HEK293 (cell line): ENCODE data around the gene FOXP1.

Experiments
- CTCF ChIA-PET: fragments of 350-600 bp; formaldehyde crosslinking; extraction: SDS; loops from one replicate; lab custom pipeline; 2021; ENCODE audit warnings: antibody characterized with exemption; lab: Yijun Ruan, JAX
- POLR2A ChIA-PET: fragments of 300-600 bp; formaldehyde crosslinking; extraction: SDS; loops from one replicate; lab custom pipeline; 2020; ENCODE audit warnings: antibody characterized with exemption, inconsistent platforms; lab: Yijun Ruan, JAX
- H3K27ac ChIP-seq: fragments of 200-500 bp; sonication (Bioruptor generic); 2 replicates; pipeline ENCODE4 v1.5.1; 2014; ENCODE audit warnings: low read depth, low read length, control low read depth, inconsistent platforms; ENCODE audit errors: extremely low read depth
- H3K36me3 ChIP-seq, 2 experiments: fragments of 200-500 bp in 1 of 2; sonication (Bioruptor generic) in 1 of 2; 1 replicate in 1 of 2; 2 replicates in 1 of 2; pipeline ENCODE4 v1.5.1; 2014 to 2017; ENCODE audit warnings: inconsistent platforms in 2 of 2, low read length in 2 of 2; ENCODE audit not compliant: control insufficient read depth in 2 of 2, insufficient read depth in 1 of 2
- H3K4me1 ChIP-seq: fragments of 200-500 bp; sonication (Bioruptor generic); 2 replicates; pipeline ENCODE4 v1.5.1; 2014; ENCODE audit warnings: mild to moderate bottlenecking, low read length, inconsistent platforms; ENCODE audit not compliant: control insufficient read depth, insufficient read depth
- H3K4me3 ChIP-seq: 2 replicates; pipeline ENCODE4 v1.5.1; 2011; ENCODE audit warnings: low read depth, mild to moderate bottlenecking, control low read depth, low read length, moderate library complexity
- H3K9me3 ChIP-seq: fragments of 200-500 bp; sonication (Bioruptor generic); 2 replicates; pipeline ENCODE4 v1.5.1; 2014; ENCODE audit warnings: low read depth, low read length, inconsistent platforms; ENCODE audit not compliant: control insufficient read depth, insufficient read depth
- GFI1B ChIP-seq: fragments of 450-650 bp; formaldehyde crosslinking; IDR thresholded peaks from 2 replicates; pipeline ENCODE4 v1.5.1; 2016; ENCODE audit warnings: missing biosample characterization, missing genetic modification characterization
- HOXC10 ChIP-seq: sonication (generic); formaldehyde crosslinking; IDR thresholded peaks from 2 replicates; pipeline ENCODE4 v1.8.1; 2023; ENCODE audit warnings: mild to moderate bottlenecking, missing genetic modification reagents
- REPIN1 ChIP-seq: fragments of 450-650 bp; formaldehyde crosslinking; IDR thresholded peaks from 2 replicates; pipeline ENCODE4 v1.5.1; 2017; ENCODE audit warnings: missing biosample characterization, missing genetic modification characterization, low read depth
- SCRT1 ChIP-seq: fragments of 450-650 bp; formaldehyde crosslinking; IDR thresholded peaks from 2 replicates; pipeline ENCODE4 v1.5.1; 2016; ENCODE audit warnings: missing biosample characterization, missing genetic modification characterization, borderline replicate concordance
- TCF7L2 ChIP-seq: IDR thresholded peaks from 2 replicates; pipeline ENCODE4 v1.6.1; 2011; ENCODE audit warnings: low read depth, mild to moderate bottlenecking, inconsistent platforms, low read length, moderate library complexity, borderline replicate concordance
- ZBTB20 ChIP-seq: fragments of 450-650 bp; formaldehyde crosslinking; IDR thresholded peaks from 2 replicates; pipeline ENCODE4 v1.5.1; 2016; ENCODE audit warnings: missing biosample characterization, missing genetic modification characterization
- ZNF157 ChIP-seq: fragments of 450-650 bp; formaldehyde crosslinking; IDR thresholded peaks from 2 replicates; pipeline ENCODE4 v1.5.1; 2016; ENCODE audit warnings: missing biosample characterization, missing genetic modification characterization
- ZNF175 ChIP-seq: fragments of 450-650 bp; formaldehyde crosslinking; IDR thresholded peaks from 2 replicates; pipeline ENCODE4 v1.5.1; 2016; ENCODE audit warnings: missing biosample characterization, missing genetic modification characterization
- ZNF184 ChIP-seq: fragments of 450-650 bp; IDR thresholded peaks from 2 replicates; pipeline ENCODE4 v1.5.1; 2018; ENCODE audit warnings: missing biosample characterization, mild to moderate bottlenecking, missing genetic modification characterization
- ZNF302 ChIP-seq: fragments of 450-650 bp; formaldehyde crosslinking; IDR thresholded peaks from 2 replicates; pipeline ENCODE4 v1.5.1; 2016; ENCODE audit warnings: missing biosample characterization, missing genetic modification characterization, low read depth
- ZNF394 ChIP-seq: fragments of 450-650 bp; formaldehyde crosslinking; IDR thresholded peaks from 2 replicates; pipeline ENCODE4 v1.5.1; 2016; ENCODE audit warnings: missing biosample characterization, missing genetic modification characterization, mild to moderate bottlenecking, moderate library complexity, borderline replicate concordance
- ZNF521 ChIP-seq: fragments of 450-650 bp; formaldehyde crosslinking; IDR thresholded peaks from 2 replicates; pipeline ENCODE4 v1.5.1; 2017; ENCODE audit warnings: missing biosample characterization, mild to moderate bottlenecking, missing genetic modification characterization
- ZNF529 ChIP-seq: fragments of 450-650 bp; formaldehyde crosslinking; IDR thresholded peaks from 2 replicates; pipeline ENCODE4 v1.5.1; 2017; ENCODE audit warnings: missing genetic modification characterization, missing biosample characterization; ENCODE audit not compliant: insufficient replicate concordance
- ZNF707 ChIP-seq: fragments of 450-650 bp; formaldehyde crosslinking; IDR thresholded peaks from 2 replicates; pipeline ENCODE4 v1.5.1; 2016; ENCODE audit warnings: missing biosample characterization, missing genetic modification characterization
- ZNF747 ChIP-seq: fragments of 450-650 bp; formaldehyde crosslinking; IDR thresholded peaks from 2 replicates; pipeline ENCODE4 v1.5.1; 2016; ENCODE audit warnings: missing biosample characterization, missing genetic modification characterization
- TF ChIP-seq, protein P1 (sequence below): fragments of 450-650 bp; formaldehyde crosslinking; IDR thresholded peaks from 2 replicates; pipeline ENCODE4 v1.5.1; 2017; ENCODE audit warnings: missing biosample characterization, mild to moderate bottlenecking, missing genetic modification characterization, moderate library complexity
- TF ChIP-seq, protein P2 (sequence below): fragments of 450-650 bp; formaldehyde crosslinking; IDR thresholded peaks from 2 replicates; pipeline ENCODE4 v1.5.1; 2016; ENCODE audit warnings: missing biosample characterization, missing genetic modification characterization
- TF ChIP-seq, protein P3 (sequence below): fragments of 450-650 bp; formaldehyde crosslinking; IDR thresholded peaks from 2 replicates; pipeline ENCODE4 v1.5.1; 2016; ENCODE audit warnings: missing biosample characterization, missing genetic modification characterization
- TF ChIP-seq, protein P4 (sequence below): fragments of 450-650 bp; formaldehyde crosslinking; IDR thresholded peaks from 2 replicates; pipeline ENCODE4 v1.5.1; 2016; ENCODE audit warnings: missing biosample characterization, missing genetic modification characterization
- TF ChIP-seq, protein P5 (sequence below): fragments of 450-650 bp; IDR thresholded peaks from 2 replicates; pipeline ENCODE4 v1.5.1; 2018; ENCODE audit warnings: missing biosample characterization, mild to moderate bottlenecking, missing genetic modification characterization

FOXP1 gene

DNA sequence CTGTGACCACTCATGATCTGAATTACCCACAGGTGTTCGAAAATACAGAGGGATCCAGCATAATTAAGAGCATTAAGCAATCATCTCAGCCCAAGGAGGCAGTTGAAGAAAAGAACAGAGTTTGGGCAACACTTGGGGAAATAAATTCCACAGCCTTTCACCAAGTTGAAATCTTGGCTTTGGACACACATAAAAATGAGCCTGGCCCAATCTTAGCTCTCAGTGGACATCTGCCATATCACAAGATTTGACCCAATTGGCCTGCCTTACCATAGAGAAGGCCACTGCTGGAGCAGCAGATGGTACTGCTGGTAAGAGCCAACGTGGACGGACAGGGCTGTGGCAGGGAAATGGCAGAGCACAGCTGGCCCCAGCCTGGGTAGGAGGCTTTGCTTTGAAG lies 13.0 kb downstream of the FOXP1 start:
- H3K36me3 ChIP-seq, result peaks cover 0 to 21% of the 10 kb centered on the region in 2 experiments; a peak in 1 of 3 replicates
- no peaks in the 10 kb centered on the region for H3K4me1 ChIP-seq
- no peak for TF ChIP-seq ZNF521 (tag by site-specific recombination)
- no peak for TF ChIP-seq ZNF157
- no peak for TF ChIP-seq ZNF394 (tag by site-specific recombination)
- TF ChIP-seq, protein P1, sequence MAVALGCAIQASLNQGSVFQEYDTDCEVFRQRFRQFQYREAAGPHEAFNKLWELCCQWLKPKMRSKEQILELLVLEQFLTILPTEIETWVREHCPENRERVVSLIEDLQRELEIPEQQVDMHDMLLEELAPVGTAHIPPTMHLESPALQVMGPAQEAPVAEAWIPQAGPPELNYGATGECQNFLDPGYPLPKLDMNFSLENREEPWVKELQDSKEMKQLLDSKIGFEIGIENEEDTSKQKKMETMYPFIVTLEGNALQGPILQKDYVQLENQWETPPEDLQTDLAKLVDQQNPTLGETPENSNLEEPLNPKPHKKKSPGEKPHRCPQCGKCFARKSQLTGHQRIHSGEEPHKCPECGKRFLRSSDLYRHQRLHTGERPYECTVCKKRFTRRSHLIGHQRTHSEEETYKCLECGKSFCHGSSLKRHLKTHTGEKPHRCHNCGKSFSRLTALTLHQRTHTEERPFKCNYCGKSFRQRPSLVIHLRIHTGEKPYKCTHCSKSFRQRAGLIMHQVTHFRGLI (tag by site-specific recombination), result no peak
- TF ChIP-seq, protein P2, sequence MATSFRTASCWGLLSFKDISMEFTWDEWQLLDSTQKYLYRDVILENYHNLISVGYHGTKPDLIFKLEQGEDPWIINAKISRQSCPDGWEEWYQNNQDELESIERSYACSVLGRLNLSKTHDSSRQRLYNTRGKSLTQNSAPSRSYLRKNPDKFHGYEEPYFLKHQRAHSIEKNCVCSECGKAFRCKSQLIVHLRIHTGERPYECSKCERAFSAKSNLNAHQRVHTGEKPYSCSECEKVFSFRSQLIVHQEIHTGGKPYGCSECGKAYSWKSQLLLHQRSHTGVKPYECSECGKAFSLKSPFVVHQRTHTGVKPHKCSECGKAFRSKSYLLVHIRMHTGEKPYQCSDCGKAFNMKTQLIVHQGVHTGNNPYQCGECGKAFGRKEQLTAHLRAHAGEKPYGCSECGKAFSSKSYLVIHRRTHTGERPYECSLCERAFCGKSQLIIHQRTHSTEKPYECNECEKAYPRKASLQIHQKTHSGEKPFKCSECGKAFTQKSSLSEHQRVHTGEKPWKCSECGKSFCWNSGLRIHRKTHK, result no peak
- TF ChIP-seq, protein P3, sequence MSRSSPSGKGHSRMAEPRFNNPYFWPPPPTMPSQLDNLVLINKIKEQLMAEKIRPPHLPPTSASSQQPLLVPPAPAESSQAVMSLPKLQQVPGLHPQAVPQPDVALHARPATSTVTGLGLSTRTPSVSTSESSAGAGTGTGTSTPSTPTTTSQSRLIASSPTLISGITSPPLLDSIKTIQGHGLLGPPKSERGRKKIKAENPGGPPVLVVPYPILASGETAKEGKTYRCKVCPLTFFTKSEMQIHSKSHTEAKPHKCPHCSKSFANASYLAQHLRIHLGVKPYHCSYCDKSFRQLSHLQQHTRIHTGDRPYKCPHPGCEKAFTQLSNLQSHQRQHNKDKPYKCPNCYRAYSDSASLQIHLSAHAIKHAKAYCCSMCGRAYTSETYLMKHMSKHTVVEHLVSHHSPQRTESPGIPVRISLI (tag by site-specific recombination), result no peak
- TF ChIP-seq, protein P4, sequence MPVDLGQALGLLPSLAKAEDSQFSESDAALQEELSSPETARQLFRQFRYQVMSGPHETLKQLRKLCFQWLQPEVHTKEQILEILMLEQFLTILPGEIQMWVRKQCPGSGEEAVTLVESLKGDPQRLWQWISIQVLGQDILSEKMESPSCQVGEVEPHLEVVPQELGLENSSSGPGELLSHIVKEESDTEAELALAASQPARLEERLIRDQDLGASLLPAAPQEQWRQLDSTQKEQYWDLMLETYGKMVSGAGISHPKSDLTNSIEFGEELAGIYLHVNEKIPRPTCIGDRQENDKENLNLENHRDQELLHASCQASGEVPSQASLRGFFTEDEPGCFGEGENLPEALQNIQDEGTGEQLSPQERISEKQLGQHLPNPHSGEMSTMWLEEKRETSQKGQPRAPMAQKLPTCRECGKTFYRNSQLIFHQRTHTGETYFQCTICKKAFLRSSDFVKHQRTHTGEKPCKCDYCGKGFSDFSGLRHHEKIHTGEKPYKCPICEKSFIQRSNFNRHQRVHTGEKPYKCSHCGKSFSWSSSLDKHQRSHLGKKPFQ (tag by site-specific recombination), result no peak
- POLR2A ChIA-PET, result no interaction called here
- H3K9me3 ChIP-seq, result no peaks in the 10 kb centered on the region
- H3K4me3 ChIP-seq, result no peak overlapping the region
- no peak overlapping the region for H3K27ac ChIP-seq
- CTCF ChIA-PET, result no interaction called here

DNA sequence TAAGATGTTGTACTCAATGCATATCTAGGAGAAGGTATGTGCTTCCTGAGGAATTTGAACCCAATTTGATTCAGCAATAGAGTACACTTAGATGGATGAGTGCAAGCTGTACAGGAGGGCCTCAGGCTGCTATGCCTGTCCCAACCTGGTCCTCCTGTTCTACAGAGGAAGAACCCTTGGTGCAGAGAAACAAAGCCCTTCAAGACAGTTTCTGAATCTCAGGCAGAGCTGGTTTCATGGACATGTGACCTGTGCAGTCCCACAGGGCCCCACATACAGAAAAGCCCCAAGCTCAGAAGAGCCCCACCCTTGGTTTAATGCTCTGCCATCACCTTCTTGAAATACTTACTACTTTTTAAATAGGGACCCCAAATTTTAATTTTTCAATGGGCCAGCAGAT lies 15.3 kb downstream of the FOXP1 start:
- ChIA-PET POLR2A (interaction anchor here (0.6 kb wide), 1 partner anchor 974 kb away, joined by 4 read pairs; no protein-coding TSS in a partner anchor), CTCF (no interaction called here)
- H3K4me3 ChIP-seq, result no peak overlapping the region
- no peaks in the 10 kb centered on the region for H3K9me3 ChIP-seq
- no peak overlapping the region for H3K27ac ChIP-seq
- H3K36me3 ChIP-seq, result peaks cover 0 to 18% of the 10 kb centered on the region in 2 experiments; a peak in 1 of 3 replicates
- H3K4me1 ChIP-seq, result no peaks in the 10 kb centered on the region
- TF ChIP-seq ZNF184 (tag by site-specific recombination) (no peak), ZNF302 (tag by site-specific recombination) (no peak), HOXC10 (no peak), ZNF529 (tag by site-specific recombination) (no peak), ZBTB20 (no peak), ZNF707 (tag by site-specific recombination) (no peak), ZNF175 (tag by site-specific recombination) (no peak), ZNF747 (tag by site-specific recombination) (no peak), TCF7L2 (no peak), GFI1B (tag by site-specific recombination) (no peak), SCRT1 (tag by site-specific recombination) (no peak), REPIN1 (no peak)
- TF ChIP-seq, protein P1 (tag by site-specific recombination), result no peak
- TF ChIP-seq, protein P5, sequence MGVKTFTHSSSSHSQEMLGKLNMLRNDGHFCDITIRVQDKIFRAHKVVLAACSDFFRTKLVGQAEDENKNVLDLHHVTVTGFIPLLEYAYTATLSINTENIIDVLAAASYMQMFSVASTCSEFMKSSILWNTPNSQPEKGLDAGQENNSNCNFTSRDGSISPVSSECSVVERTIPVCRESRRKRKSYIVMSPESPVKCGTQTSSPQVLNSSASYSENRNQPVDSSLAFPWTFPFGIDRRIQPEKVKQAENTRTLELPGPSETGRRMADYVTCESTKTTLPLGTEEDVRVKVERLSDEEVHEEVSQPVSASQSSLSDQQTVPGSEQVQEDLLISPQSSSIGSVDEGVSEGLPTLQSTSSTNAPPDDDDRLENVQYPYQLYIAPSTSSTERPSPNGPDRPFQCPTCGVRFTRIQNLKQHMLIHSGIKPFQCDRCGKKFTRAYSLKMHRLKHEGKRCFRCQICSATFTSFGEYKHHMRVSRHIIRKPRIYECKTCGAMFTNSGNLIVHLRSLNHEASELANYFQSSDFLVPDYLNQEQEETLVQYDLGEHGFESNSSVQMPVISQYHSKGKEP (tag by site-specific recombination), result no peak
